ENCODE results near the gene HFM1.

Gene HFM1

DNA sequence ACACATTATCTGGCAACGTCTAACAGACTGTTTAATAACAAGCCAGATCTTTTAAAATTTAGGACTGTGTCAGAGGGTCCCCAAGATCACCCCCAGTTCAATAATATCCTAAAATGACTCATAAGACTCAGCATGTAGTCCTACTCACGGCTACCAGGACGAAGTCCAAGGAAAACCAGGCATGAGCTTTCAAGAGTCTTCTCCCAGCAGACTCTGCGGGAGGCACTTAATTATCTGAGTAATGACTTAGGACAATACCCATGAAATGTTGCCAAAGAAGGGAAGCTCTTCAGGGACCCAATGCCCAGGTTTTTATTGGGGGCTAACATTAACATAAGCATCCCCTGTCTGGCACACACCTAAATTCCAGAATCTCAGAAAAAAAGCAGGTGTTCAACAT is 7.0 kb downstream of the HFM1 start:
- Histone ChIP-seq H3K27me3 (ENCODE audit: control insufficient read depth in 3 of 3, insufficient read depth in 3 of 3, low read depth in 1 of 3, low read length in 3 of 3) (no peaks in the 10 kb centered on the region), H3K79me1 (ENCODE audit: low read depth, low read length) (no peaks in the 10 kb centered on the region), H3K14ac (ENCODE audit: low read length) (no peak overlapping the region), H3K4me3 (ENCODE audit: low read length in 2 of 2) (no peak overlapping the region), H3K18ac (ENCODE audit: low read length) (no peak overlapping the region), H3K4me1 (ENCODE audit: control insufficient read depth in 2 of 2, insufficient read depth in 1 of 2, low read depth in 1 of 2, low read length in 2 of 2) (peaks cover 2 to 10% of the 10 kb centered on the region in 2 donors), H2BK12ac (ENCODE audit: low read length) (no peak overlapping the region), H3K27ac (replicated peaks; ENCODE audit: low read length) (no peak overlapping the region), H2BK120ac (ENCODE audit: low read depth, low read length) (no peak overlapping the region), H3K9me3 (replicated peaks in 1 of 2; ENCODE audit: control insufficient read depth in 2 of 2, insufficient read depth in 1 of 2, low read depth in 1 of 2, low read length in 2 of 2) (no peaks in the 10 kb centered on the region), H2BK15ac (ENCODE audit: low read length) (no peak overlapping the region), H3K4ac (ENCODE audit: low read length) (no peak overlapping the region), H3K23ac (ENCODE audit: low read depth, low read length, poor library complexity) (no peak overlapping the region), H4K8ac (ENCODE audit: low read depth, low read length) (no peak overlapping the region), H3K36me3 (replicated peaks in 1 of 2; ENCODE audit: control insufficient read depth in 2 of 2, insufficient read depth in 2 of 2, low read length in 2 of 2) (peaks cover 0 to 3% of the 10 kb centered on the region in 2 donors), H3K9ac (ENCODE audit: low read depth, low read length, poor library complexity) (no peak overlapping the region), H3K4me2 (ENCODE audit: insufficient read depth, low read length, poor library complexity, severe bottlenecking) (no peak overlapping the region), H2AFZ (ENCODE audit: low read length) (no peak overlapping the region), H2AK5ac (ENCODE audit: low read depth, low read length) (no peak overlapping the region), H2BK5ac (ENCODE audit: low read length) (no peak overlapping the region), H4K91ac (ENCODE audit: low read depth, low read length, poor library complexity) (no peak overlapping the region)
- no CpG with 5 or more reads among the region's 4 CpGs for WGBS, 2 donors (ENCODE audit: extremely low coverage in 2 of 2, insufficient read length in 2 of 2, insufficient replicate concordance in 1 of 2)
- no peak for DNase-seq (ENCODE audit: low spot score)

DNA sequence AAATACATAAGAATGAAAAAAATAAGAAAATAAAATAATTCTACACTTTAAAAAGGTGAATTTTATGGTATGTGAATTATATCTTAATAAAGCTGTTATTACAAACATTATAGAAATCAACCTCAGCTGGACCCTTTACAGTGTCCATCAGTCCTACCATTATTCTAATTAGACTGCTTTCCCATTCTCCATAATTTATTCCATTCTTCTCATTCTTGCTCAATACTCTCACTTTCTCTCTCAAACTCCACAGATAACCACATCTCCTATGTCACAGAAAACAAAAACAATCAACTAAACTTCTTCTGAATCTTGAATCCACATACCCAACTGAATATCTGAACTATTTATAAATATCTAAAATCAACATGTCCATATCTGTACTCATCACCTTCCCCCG is 11.6 kb downstream of the HFM1 start:
- Histone ChIP-seq H3K36me3 (replicated peaks in 1 of 2; ENCODE audit: control insufficient read depth in 2 of 2, insufficient read depth in 2 of 2, low read length in 2 of 2) (no peaks in the 10 kb centered on the region), H3K27me3 (ENCODE audit: control insufficient read depth in 3 of 3, insufficient read depth in 3 of 3, low read depth in 1 of 3, low read length in 3 of 3) (no peaks in the 10 kb centered on the region), H3K9me3 (replicated peaks in 1 of 2; ENCODE audit: control insufficient read depth in 2 of 2, insufficient read depth in 1 of 2, low read depth in 1 of 2, low read length in 2 of 2) (peaks cover 0 to 2% of the 10 kb centered on the region in 2 donors), H3K9ac (ENCODE audit: low read depth, low read length, poor library complexity) (no peak overlapping the region), H2BK15ac (ENCODE audit: low read length) (no peak overlapping the region), H3K4me1 (ENCODE audit: control insufficient read depth in 2 of 2, insufficient read depth in 1 of 2, low read depth in 1 of 2, low read length in 2 of 2) (no peaks in the 10 kb centered on the region), H2BK12ac (ENCODE audit: low read length) (no peak overlapping the region), H3K14ac (ENCODE audit: low read length) (no peak overlapping the region), H4K8ac (ENCODE audit: low read depth, low read length) (no peak overlapping the region), H2AK5ac (ENCODE audit: low read depth, low read length) (no peak overlapping the region), H3K4me3 (ENCODE audit: low read length in 2 of 2) (no peak overlapping the region), H3K18ac (ENCODE audit: low read length) (no peak overlapping the region), H4K91ac (ENCODE audit: low read depth, low read length, poor library complexity) (no peak overlapping the region), H3K23ac (ENCODE audit: low read depth, low read length, poor library complexity) (no peak overlapping the region), H2AFZ (ENCODE audit: low read length) (no peak overlapping the region), H3K79me1 (ENCODE audit: low read depth, low read length) (no peaks in the 10 kb centered on the region), H3K4ac (ENCODE audit: low read length) (no peak overlapping the region), H2BK5ac (ENCODE audit: low read length) (no peak overlapping the region), H3K4me2 (ENCODE audit: insufficient read depth, low read length, poor library complexity, severe bottlenecking) (no peak overlapping the region), H2BK120ac (ENCODE audit: low read depth, low read length) (no peak overlapping the region), H3K27ac (replicated peaks; ENCODE audit: low read length) (no peak overlapping the region)
- DNase-seq (ENCODE audit: low spot score) = no peak
- WGBS, 2 donors (ENCODE audit: extremely low coverage in 2 of 2, insufficient read length in 2 of 2, insufficient replicate concordance in 1 of 2) = no CpG with 5 or more reads among the region's 1 CpG

DNA sequence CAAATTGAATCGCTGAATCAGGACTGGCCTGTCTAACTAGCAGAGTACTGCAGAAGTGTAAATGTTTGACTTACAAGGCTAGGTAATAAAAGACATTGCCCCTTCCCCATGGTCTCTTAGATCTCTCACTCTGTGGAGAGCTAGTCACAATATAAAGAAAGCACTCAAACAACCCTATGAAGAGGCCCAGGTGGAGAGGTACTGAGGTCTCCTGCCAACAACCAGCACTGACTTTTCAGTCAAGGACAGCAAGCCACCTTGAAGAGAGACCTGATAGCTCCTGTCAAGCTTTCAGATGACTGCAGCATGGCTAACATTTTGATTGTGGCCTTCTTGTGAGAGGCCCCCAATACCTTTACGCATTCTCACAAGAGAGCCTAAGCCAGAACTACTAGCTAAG is 18.5 kb downstream of the HFM1 start:
- H3K4me1 ChIP-seq (ENCODE audit: control insufficient read depth in 2 of 2, insufficient read depth in 1 of 2, low read depth in 1 of 2, low read length in 2 of 2) = no peaks in the 10 kb centered on the region
- no peak overlapping the region for H2BK12ac ChIP-seq (ENCODE audit: low read length)
- no peaks in the 10 kb centered on the region for H3K27me3 ChIP-seq (ENCODE audit: control insufficient read depth in 3 of 3, insufficient read depth in 3 of 3, low read depth in 1 of 3, low read length in 3 of 3)
- peaks cover 0 to 3% of the 10 kb centered on the region in 2 donors for H3K9me3 ChIP-seq (replicated peaks in 1 of 2; ENCODE audit: control insufficient read depth in 2 of 2, insufficient read depth in 1 of 2, low read depth in 1 of 2, low read length in 2 of 2)
- H4K91ac ChIP-seq (ENCODE audit: low read depth, low read length, poor library complexity) = no peak overlapping the region
- no peak overlapping the region for H3K4me3 ChIP-seq (ENCODE audit: low read length in 2 of 2)
- H3K9ac ChIP-seq (ENCODE audit: low read depth, low read length, poor library complexity) = no peak overlapping the region
- H3K18ac ChIP-seq (ENCODE audit: low read length) = no peak overlapping the region
- H3K4ac ChIP-seq (ENCODE audit: low read length) = no peak overlapping the region
- no CpG with 5 or more reads among the region's 2 CpGs for WGBS, 2 donors (ENCODE audit: extremely low coverage in 2 of 2, insufficient read length in 2 of 2, insufficient replicate concordance in 1 of 2)
- no peak overlapping the region for H3K23ac ChIP-seq (ENCODE audit: low read depth, low read length, poor library complexity)
- DNase-seq (ENCODE audit: low spot score) = no peak
- no peak overlapping the region for H2AFZ ChIP-seq (ENCODE audit: low read length)
- no peaks in the 10 kb centered on the region for H3K79me1 ChIP-seq (ENCODE audit: low read depth, low read length)
- no peak overlapping the region for H3K4me2 ChIP-seq (ENCODE audit: insufficient read depth, low read length, poor library complexity, severe bottlenecking)
- no peak overlapping the region for H4K8ac ChIP-seq (ENCODE audit: low read depth, low read length)
- no peak overlapping the region for H2BK15ac ChIP-seq (ENCODE audit: low read length)
- no peak overlapping the region for H3K14ac ChIP-seq (ENCODE audit: low read length)
- no peak overlapping the region for H2BK120ac ChIP-seq (ENCODE audit: low read depth, low read length)
- no peak overlapping the region for H2BK5ac ChIP-seq (ENCODE audit: low read length)
- no peaks in the 10 kb centered on the region for H3K36me3 ChIP-seq (replicated peaks in 1 of 2; ENCODE audit: control insufficient read depth in 2 of 2, insufficient read depth in 2 of 2, low read length in 2 of 2)
- H2AK5ac ChIP-seq (ENCODE audit: low read depth, low read length) = no peak overlapping the region
- no peak overlapping the region for H3K27ac ChIP-seq (replicated peaks; ENCODE audit: low read length)

- peaks cover 0 to 3% of the 10 kb centered on the region in 2 donors for H3K9me3 ChIP-seq (replicated peaks in 1 of 2; ENCODE audit: control insufficient read depth in 2 of 2, insufficient read depth in 1 of 2, low read depth in 1 of 2, low read length in 2 of 2)
- WGBS, 2 donors (ENCODE audit: extremely low coverage in 2 of 2, insufficient read length in 2 of 2, insufficient replicate concordance in 1 of 2) = no CpG with 5 or more reads among the region's 2 CpGs
- H3K4me3 ChIP-seq (ENCODE audit: low read length in 2 of 2) = no peak overlapping the region
- no peaks in the 10 kb centered on the region for H3K4me1 ChIP-seq (ENCODE audit: control insufficient read depth in 2 of 2, insufficient read depth in 1 of 2, low read depth in 1 of 2, low read length in 2 of 2)
- no peak overlapping the region for H2BK15ac ChIP-seq (ENCODE audit: low read length)
- no peak overlapping the region for H3K4me2 ChIP-seq (ENCODE audit: insufficient read depth, low read length, poor library complexity, severe bottlenecking)
- H4K8ac ChIP-seq (ENCODE audit: low read depth, low read length) = no peak overlapping the region
- no peak overlapping the region for H3K9ac ChIP-seq (ENCODE audit: low read depth, low read length, poor library complexity)
- H3K14ac ChIP-seq (ENCODE audit: low read length) = no peak overlapping the region
- no peak overlapping the region for H3K4ac ChIP-seq (ENCODE audit: low read length)
- no peak overlapping the region for H3K23ac ChIP-seq (ENCODE audit: low read depth, low read length, poor library complexity)
- no peak overlapping the region for H4K91ac ChIP-seq (ENCODE audit: low read depth, low read length, poor library complexity)
- H2BK120ac ChIP-seq (ENCODE audit: low read depth, low read length) = no peak overlapping the region
- H2AFZ ChIP-seq (ENCODE audit: low read length) = no peak overlapping the region
- no peak overlapping the region for H3K18ac ChIP-seq (ENCODE audit: low read length)
- no peak overlapping the region for H2BK5ac ChIP-seq (ENCODE audit: low read length)
- H3K36me3 ChIP-seq (replicated peaks in 1 of 2; ENCODE audit: control insufficient read depth in 2 of 2, insufficient read depth in 2 of 2, low read length in 2 of 2) = no peaks in the 10 kb centered on the region
- no peak for DNase-seq (ENCODE audit: low spot score)
- no peak overlapping the region for H2BK12ac ChIP-seq (ENCODE audit: low read length)
- H3K79me1 ChIP-seq (ENCODE audit: low read depth, low read length) = no peaks in the 10 kb centered on the region
- H3K27me3 ChIP-seq (ENCODE audit: control insufficient read depth in 3 of 3, insufficient read depth in 3 of 3, low read depth in 1 of 3, low read length in 3 of 3) = no peaks in the 10 kb centered on the region
- H3K27ac ChIP-seq (replicated peaks; ENCODE audit: low read length) = no peak overlapping the region
- no peak overlapping the region for H2AK5ac ChIP-seq (ENCODE audit: low read depth, low read length)
Measured at GRCh38 chr1:91383456-91383855, 21.2 kb downstream of the HFM1 start.
